HG02840 (cell line): ENCODE data around the gene CRYZL1.
"Not testable (repeated sequence)": the region's sequence is repeated elsewhere in the genome, so short reads cannot be mapped to it uniquely, and the experiment has no call there.

ENCODE experiments used
- ATAC-seq: cut with Tn5 transposase; IDR thresholded peaks from one replicate; pipeline ENCODE4 v1.9.1; 2021; ENCODE audit warnings: mild to moderate bottlenecking, moderate library complexity, moderate number of reproducible peaks; ENCODE audit not compliant: unreplicated experiment, low FRiP score

Gene CRYZL1

DNA sequence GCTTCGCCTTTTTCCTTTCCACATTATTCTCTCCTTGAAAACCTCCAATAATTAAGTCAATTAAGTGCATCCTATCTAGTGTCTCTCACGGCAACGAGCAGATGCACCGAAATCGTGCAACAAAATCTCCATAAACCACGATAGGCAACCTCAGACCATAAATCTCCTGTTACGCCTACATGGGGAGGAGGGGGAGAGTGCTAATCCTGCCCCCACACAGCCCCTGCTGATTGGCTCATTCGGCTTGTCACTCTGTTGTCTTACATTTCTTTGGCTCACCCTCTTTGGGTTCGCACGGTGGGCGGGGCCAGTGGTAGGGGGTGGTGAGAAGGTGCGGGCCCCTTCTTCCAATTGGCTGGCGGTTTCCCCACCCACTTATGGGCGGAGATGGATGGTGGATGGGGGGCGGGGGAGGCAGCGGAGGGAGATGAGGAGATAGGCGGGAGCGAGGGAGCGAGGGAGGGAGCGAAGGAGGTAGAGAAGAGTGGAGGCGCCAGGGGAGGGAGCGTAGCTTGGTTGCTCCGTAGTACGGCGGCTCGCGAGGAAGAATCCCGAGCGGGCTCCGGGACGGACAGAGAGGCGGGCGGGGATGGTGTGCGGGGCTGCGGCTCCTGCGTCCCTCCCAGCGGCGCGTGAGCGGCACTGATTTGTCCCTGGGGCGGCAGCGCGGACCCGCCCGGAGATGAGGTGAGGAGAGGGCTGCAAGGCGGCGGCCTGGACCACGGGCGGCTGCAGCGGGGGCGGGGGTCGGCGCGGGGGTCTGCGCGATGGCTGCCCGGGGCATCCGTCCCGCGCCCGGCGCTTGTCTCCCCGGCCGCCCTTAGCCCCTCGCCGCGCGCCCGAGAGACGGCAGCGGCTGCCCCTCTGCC, 720 bp upstream of the CRYZL1 start, which contains the start of gene ITSN1:
TSS of gene ITSN1 (plus strand) at position 475 of the 869 bp plus-strand sequence. CDS start 76,328 bp downstream, outside the sequence.
- ATAC-seq: peak; percentile 90

DNA sequence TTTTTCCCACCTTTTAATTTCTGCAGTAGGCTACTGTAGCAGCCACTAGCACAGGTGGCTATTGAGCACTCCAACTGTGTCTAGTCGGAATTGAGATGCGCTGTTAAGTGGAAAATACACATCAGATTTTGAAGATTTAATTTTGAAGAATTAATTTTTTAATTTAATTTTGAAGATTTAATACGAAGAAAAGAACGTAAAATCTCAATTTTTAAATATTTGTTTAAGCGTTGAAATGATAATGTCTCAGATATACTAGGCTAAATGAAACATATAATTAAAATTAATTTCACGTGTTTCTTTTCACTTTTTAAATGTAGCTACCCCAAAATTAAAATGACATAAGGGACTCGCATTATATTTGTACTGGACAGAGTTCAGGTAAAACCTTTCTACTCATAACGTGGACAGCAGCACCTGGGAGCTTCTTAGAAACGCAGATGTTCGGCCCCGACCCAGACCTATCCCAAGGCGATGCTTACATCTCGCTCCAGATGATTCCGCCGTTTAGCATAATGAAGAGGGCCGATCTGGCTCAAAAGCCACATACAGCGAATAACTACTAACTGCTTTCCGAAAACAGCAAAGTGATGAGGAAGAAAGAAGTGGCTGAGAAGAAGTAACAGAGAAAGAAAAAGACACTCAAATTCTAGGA, 717 bp downstream of the CRYZL1 start:
- no peak for ATAC-seq

DNA sequence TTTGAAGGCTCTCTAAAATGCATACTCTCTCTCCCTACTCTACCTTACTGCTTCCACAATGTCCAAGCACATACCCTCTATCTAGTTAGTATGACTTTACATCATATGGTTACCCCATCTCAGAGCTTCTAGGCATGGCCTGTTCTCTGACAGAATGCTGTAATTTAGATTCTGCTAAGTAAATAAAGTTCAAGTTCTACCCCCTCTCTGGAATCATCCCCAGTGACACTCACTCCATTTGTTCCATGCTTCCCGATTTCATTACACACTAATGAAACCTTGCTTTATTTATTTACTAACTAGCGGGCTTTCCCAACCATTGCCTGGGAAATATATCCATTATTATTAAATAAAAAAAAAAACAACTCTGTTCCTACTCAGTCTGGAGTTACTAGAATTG, 7.3 kb downstream of the CRYZL1 start:
- ATAC-seq: no peak

DNA sequence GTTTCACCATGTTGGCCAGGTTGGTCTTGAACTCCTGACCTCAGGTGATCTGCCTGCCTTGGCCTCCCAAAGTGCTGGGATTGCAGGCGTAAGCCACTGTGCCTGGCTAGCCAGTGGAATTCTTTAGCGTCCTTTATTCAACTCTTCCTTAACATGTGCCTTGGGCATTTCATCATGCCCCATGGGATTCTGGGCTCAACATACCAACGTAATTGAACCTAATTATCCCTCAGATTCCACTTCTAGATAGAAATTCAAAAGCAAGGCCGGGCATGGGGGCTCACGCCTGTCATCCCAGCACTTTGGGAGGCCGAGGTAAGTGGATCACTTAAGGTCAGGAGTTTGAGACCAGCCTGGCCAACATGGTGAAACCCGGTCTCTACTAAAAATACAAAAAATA, 15.4 kb downstream of the CRYZL1 start:
- not testable (repeated sequence) for ATAC-seq

DNA sequence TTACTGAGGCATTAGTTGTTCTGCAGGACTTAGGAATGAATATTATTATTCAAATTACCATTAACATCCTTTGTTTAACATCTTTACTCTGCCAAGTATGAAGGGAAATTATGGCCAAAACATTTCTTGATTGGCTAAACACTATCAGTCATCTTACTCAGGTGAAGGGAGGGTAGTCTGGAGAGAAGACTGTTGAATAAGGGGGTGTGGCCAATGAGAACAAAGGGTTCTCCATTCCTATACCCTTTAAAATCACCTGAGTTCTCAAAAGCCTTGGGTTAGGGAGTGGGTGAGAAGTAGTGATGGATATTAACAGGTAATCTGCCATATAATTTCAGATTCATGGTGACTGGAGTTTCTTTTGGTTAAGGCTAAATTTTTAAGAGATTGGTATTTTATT, 19.3 kb downstream of the CRYZL1 start:
- no peak for ATAC-seq

DNA sequence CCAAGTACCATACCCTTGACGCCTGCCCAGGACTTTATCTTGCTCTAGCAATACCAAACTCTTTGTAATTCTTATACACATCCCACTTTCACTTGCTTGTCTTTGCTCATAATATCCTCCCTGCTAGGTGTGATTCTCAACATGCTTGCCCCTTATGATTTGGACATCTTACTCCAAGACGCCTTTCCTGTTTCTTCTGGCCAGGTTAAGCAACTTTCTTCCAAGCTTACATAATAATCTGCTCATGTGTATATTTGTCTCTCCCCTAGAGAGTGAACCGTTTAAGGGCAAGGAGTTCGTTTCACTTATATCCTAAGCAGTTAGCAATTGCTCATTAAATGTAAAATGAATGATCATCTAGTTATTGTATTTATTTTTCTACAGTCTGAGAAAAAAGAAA, 21.8 kb downstream of the CRYZL1 start:
- no peak for ATAC-seq

DNA sequence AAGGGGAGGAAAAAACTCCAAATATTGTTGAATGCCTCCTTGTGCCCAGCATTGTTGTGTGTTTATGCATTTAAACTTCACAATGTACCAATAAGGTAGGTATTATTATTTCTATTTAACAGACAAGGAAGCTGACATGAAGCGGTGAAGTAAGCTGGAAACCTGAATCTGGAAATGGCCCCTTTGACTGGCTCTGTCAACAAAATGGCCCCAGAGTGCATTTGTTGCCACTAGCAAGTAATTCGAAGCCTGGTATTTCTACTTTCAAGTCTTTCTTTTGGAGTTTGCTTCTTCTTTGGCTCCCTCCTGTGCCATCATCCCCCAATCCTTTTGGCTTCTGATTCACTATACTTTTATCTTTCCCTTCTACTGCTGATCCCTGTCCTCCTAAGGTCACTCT, 23.1 kb downstream of the CRYZL1 start:
- ATAC-seq: no peak

DNA sequence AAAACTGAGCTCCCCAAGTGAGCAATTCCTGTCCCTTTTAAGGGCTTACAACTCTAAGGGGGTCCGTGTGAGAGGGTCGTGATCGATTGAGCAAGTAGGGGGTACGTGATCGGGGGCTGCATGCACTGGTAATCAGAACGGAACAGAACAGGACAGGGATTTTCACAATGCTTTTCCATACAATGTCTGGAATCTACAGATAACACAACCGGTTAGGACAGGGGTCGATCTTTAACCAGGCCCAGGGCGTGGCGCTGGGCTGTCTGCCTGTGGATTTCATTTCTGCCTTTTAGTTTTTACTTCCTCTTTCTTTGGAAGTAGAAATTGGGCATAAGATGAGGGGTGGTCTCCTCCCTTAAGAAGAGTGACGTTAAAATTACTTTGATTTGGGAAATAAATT, 24.0 kb downstream of the CRYZL1 start:
- ATAC-seq: not testable (repeated sequence)

DNA sequence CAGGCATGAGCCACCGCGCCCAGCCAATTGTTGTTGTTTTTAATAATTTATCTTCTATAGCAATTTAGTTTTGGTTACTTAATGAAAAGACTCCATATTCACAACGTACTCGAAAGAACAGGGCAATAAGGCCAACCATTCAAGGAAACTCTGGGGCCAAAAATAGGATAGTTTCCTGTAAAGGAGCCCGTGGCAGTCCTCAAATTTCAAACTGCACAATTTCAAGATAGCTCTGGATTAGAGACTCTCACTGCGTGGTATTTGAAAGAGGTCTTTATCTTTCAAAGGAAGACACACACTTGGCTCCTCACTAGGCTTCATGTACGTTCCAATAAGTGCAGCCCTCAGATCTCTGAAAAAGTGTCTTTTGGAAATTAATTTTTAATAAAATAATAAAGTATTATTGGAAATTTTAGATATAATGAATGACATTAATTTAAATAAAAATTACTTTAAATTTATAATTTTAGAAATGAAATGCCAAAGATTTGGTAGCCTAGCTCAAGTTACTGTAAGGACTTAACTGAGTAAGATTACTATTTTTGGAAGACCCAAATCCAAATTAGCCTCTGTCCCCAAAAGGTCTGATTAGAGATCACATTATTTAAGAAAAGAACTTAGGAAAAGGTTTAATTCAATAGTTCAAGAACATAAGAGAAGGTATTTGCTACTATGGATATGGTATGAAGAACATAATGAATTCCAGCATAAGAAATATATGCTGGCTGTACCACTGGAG, 30.4 kb downstream of the CRYZL1 start:
- ATAC-seq: no peak

DNA sequence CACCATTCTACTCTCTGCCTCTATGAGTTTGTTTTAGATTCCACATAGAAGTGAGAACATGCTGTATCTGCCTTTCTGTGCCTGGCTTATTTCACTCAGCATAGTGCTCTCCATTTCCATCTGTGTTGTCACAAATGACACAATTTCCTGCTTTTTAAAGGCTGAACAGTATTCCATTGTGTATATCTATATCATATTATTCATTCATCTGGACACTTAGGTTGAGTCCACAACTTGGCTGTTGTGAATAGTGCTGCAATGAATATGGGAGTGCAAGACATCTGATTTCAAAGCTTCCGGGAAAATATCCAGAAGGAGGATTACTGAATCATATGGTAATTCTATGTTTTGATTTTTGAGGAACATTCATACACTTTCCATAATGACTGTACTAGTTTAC, 33.0 kb downstream of the CRYZL1 start:
- no peak for ATAC-seq

DNA sequence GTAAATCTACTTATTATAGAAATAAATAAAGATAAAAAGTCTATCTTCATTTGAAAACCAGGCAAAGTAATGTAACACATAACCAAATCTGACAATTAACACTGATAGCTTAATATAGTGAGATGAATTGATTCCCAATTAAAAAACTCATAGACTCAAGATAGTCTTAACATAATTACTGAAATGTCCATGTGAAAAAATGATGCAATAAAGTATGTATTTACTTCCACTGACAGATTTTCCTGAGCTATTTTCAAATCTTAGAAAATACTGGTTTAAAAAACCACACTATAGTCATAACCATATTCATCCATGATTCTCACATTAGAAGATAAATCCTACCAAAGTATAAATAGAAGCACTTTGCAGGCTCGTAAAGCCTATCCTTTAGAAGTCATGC, 43.5 kb downstream of the CRYZL1 start:
- no peak for ATAC-seq

DNA sequence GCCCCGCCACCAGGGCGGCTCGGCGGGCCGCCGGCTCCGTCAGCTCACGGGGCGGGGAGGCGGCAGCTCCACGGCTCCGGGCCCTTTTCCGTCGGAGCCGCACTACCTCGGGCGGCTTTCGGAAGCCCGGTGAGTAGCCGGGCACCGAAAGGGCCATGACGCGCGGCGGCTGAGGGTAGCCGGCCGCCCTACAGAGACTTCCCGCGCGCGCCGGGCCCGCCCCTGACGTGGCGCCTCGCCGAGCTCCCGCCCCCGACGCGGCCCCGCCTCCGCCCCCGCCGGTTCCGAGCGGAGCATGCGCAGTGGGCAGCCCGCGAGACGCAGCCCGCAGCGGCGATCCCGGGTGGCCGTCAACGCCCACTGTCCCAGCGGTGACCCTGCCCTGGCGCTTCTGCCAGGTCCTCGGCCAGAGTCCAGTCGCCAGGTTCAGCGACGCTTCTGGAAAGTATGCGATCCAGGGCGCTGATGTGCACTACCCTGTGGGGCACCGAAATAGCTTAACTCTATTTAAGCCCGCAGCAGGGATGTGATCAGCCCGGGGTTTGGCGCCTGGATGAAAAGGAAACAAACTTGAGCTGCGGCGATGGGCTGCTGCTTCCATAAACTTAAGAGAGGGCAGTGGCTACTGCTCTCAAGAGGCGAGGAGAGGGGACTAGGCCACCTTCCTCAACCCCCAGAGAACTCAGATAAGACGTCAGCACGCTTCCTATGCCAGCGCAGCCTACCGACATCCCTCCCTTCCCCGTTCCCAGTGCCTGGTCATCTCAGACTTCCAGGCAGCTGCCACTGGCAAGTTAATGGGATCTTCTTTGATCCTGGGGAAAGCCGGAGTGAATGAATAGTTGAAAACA, 52.8 kb downstream of the CRYZL1 start, which contains the start of gene DONSON:
TSS of gene DONSON (minus strand) at position 200 of the 851 bp plus-strand sequence. CDS start at position 157, 43 bp downstream.
- ATAC-seq: peak; percentile 92

DNA sequence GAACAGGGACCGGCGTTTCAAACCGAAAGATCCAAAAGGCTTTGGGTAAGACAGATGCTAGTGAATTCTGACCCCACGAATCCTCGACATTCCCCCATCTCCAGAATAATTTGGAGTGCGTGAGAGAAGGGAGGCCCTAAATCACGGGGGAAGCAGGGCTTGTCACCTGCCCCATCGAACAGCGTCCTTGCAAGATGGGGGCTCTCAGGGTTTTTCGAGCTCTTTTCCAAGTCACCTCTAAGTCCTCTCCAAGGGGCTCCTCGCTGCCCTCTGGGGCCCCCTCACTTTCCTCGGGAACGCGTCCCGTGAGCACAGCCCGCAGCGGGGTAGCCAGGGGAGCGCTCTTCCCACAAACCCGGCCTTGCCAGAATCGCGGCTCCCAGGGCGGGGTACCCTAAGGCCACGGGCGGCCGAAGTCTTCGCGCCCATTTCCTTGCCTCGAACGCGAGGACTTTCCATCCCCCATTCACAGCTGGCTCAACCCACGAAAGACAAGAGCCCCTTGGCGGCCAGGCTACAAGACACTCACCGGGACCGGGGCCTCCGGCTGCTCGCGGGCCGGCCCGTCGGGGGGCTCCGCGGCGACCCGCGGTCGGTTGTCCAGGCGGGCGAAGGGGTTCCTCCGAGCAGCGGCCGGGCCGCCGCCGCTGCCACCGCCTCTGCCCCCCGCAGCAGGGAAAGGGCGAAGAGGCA, 53.6 kb downstream of the CRYZL1 start:
- ATAC-seq: peak; percentile 35

DNA sequence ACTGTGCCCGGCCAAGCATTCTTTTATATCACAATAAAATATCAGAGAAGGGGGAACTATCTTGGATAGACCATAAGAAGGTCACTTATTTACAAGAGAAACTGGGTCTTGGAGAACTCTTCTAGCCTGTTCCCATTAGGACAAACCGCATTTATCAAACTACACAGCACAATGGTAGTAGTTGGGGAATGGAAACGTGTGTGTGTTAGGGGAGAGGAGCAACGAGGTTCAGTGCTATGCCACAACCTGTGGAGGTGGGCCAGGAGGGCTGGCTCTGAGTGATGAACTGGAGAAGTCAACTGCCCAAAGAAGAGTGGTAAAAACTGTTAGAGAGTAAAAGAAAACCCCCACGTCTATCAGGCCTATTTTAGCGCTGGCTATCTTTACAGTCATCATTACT, 54.6 kb downstream of the CRYZL1 start:
- no peak for ATAC-seq

DNA sequence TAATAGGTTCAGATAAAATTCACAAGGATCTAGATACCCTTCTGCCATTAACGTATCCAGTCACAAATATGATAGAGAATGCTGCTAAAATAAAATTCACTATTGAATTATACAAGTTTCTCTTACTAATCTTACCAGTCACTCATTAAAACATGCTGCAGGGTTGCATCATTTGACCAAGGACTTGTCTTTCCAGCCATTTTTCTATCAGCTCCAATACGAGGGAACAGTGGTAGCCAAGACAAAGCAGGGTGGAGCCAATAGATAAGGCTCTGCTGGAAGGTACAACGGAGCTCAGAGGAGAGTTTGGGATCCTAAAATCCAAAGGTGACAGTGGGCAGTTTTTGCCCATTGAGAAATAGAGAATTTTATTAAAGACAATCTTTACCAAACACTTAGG, 57.1 kb downstream of the CRYZL1 start:
- ATAC-seq: no peak

DNA sequence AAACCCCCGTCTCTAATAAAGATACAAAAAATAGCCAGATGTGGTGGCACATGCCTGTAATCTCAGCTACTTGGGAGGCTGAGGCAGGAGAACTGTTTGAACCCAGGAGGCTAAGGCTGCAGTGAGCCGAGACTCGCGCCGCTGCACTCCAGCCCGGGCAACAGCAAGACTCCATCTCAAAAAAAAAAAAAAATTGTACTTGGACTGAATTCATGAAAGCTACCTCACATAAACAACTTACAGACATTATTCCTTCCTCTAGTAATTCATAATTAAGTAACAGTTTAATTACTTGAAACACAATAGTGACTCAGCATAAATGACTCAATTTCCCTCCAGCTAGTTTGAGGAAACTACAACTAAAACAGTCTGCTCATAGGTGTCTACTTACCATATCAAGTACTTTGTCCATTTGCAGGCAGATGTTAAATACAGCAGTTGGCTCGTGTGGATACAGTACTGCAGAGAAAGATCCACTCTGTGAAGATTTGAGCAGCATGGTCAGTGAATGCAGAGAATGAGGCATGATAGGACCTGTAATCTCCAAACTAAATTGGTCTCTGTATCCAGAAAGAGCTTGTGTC, 62.5 kb downstream of the CRYZL1 start:
- ATAC-seq: no peak

DNA sequence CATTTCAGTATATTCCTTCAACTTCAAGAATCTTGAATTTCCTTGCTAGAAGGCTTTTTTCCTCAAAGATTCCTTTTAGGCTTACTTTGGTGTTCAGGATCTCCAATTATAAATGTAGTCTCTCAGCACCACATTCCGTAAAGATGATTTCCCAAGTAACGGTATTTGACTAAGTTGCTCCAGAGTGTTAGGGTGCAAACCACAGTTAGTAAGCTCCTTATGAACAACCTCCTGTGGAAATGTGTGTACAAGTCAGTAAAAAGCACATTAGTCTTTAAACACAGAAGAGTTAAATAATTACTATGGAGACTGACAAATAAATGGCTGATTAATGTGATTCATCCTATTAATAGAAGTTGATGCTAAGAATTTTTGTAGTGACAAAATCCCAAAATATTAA, 63.3 kb downstream of the CRYZL1 start:
- ATAC-seq: no peak

DNA sequence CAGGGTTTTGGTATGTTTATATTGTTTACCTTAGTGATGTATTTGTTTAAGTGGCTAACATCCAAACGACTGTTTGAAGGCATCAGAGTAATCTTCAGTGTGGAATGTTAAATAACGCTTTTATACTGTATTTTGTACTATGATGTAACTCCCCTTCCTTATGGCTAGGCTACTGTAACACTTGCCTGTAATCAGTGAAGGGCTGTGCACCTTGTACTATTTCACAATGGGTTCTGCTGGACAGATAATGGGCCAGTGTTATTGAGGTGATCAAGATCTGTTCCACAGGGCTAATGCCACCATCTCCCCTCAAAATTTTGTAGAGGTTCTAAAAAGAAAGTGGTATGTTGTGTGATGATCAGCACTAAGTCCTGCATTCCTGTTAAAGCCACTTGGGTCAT, 64.8 kb downstream of the CRYZL1 start:
- ATAC-seq: not testable (repeated sequence)

DNA sequence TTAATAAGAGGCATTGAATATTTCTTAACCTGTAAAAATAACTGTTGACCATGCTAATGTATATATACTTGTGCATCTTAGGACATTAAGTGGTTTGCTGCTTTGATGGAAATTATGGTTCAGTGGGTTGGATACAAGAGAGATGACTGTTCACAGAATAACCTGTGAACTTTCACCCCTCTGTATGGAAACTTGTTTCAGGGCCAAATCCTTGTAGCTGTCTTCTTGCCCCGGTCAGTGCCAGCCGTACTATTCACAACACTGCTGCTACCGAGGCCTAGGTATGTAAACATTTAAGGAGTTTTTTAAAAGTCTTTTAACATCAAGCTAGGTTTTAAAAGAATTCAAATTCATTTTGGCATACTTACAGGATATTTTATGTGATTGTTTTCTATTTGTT, 69.2 kb downstream of the CRYZL1 start:
- ATAC-seq: no peak
